ENCODE data around the gene ZNG1A. TPM values are rescaled to one million over a fixed set of nuclear protein-coding genes. Genes with fewer than 3 reads are reported as not detected.

Gene ZNG1A
- total RNA-seq, 1 experiment from 2014 or later, result 34.4 TPM

Other genes with a start within 250 kb of the ZNG1A start
- gene WASHC1, start 149.6 kb downstream of the ZNG1A start, total RNA-seq (2014; rRNA removed; shearing (Covaris generic)), result 4.8 and 13.1 TPM in 2 replicates
- 0.24 TPM in 1 of 2 replicates, not detected in the other for gene FOXD4, start 60.6 kb downstream of the ZNG1A start, total RNA-seq (2014; rRNA removed; shearing (Covaris generic))
- gene DOCK8, start 35.8 kb upstream of the ZNG1A start, total RNA-seq (2014; rRNA removed; shearing (Covaris generic)), result not detected in 2 replicates

Measured in SJSA1 (cell line).